PC-3 (cell line): ENCODE measurements around the gene PDE6G.

Experiments used
- EZH2 ChIP-seq: fragments of 300-600 bp; sonication (generic); IDR thresholded peaks from one replicate; pipeline ENCODE4 v1.6.1; 2017; ENCODE audit warnings: antibody characterized with exemption, mild to moderate bottlenecking, low read length; ENCODE audit not compliant: unreplicated experiment
- EZH2phosphoT487 ChIP-seq: fragments of 300-600 bp; sonication (generic); IDR thresholded peaks from 2 replicates; pipeline ENCODE4 v1.6.1; 2018; ENCODE audit warnings: mild to moderate bottlenecking, antibody characterized with exemption, low read length, borderline replicate concordance
- TF ChIP-seq, protein P1 (sequence below): fragments of 300-600 bp; sonication (generic); conservative IDR thresholded peaks from 2 replicates; pipeline ENCODE4 v1.5.1; 2017; ENCODE audit warnings: antibody characterized with exemption, low read depth, mild to moderate bottlenecking, low read length

DNA sequence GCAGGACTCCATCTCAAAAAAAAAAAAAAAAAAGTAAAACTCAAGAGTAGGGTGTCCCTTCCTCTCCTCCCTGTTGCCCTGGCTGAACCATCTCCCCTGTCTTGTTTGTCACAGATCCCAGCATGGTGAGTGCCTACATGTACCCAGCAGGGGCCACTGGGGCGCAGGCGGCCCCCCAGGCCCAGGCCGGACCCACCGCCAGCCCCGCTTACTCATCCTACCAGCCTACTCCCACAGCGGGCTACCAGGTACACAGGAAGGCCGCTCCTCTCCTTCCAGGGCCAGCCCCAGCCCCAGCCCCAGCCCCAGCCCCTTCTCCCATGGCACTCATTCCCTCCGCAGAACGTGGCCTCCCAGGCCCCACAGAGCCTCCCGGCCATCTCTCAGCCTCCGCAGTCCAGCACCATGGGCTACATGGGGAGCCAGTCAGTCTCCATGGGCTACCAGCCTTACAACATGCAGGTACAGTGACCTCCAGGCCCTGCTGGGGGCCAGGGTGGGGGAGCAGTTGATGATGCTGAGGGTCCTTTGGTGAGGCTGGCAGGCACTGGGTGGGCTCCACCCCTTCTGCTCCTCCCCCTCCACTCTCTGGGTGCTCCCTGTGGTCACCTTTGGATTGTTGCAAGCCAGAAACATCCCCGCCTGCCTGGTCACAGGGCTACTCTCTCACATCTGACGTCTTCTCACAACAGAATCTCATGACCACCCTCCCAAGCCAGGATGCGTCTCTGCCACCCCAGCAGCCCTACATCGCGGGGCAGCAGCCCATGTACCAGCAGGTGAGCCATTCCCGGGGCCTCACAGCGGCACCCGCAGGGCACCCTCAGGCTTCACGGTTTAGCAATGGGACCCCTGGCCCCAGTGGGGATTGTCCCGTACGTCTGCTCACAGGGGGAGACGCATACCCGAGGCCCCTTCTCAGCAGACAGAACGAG, 44.3 kb upstream of the PDE6G start:
- TF ChIP-seq, protein P1, sequence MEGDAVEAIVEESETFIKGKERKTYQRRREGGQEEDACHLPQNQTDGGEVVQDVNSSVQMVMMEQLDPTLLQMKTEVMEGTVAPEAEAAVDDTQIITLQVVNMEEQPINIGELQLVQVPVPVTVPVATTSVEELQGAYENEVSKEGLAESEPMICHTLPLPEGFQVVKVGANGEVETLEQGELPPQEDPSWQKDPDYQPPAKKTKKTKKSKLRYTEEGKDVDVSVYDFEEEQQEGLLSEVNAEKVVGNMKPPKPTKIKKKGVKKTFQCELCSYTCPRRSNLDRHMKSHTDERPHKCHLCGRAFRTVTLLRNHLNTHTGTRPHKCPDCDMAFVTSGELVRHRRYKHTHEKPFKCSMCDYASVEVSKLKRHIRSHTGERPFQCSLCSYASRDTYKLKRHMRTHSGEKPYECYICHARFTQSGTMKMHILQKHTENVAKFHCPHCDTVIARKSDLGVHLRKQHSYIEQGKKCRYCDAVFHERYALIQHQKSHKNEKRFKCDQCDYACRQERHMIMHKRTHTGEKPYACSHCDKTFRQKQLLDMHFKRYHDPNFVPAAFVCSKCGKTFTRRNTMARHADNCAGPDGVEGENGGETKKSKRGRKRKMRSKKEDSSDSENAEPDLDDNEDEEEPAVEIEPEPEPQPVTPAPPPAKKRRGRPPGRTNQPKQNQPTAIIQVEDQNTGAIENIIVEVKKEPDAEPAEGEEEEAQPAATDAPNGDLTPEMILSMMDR, result no peak
- no peak for TF ChIP-seq EZH2
- no peak for TF ChIP-seq EZH2phosphoT487
